Cardiac fibroblast (primary cell): ENCODE data around the gene CPOX.

Source experiments
- DNase-seq, 2 donors: peaks; one replicate each; pipeline versions ENCODE4 v3.0.0 to v3.0.0-alpha.2; 2010; ENCODE audit warnings: low read depth in 2 of 2
- H3K4me3 ChIP-seq, 2 donors: replicated peaks in 1 of 2; 1 replicate in 1 of 2; 2 replicates in 1 of 2; pipeline ENCODE4 v1.5.1; 2011; ENCODE audit warnings: low read depth in 2 of 2, low read length in 2 of 2, mild to moderate bottlenecking in 2 of 2, moderate library complexity in 1 of 2
- TF ChIP-seq, protein P1 (sequence below): IDR thresholded peaks from one replicate; pipeline ENCODE4 v1.5.1; 2011; ENCODE audit warnings: low read depth, mild to moderate bottlenecking, low read length, inconsistent platforms

The CPOX gene

DNA sequence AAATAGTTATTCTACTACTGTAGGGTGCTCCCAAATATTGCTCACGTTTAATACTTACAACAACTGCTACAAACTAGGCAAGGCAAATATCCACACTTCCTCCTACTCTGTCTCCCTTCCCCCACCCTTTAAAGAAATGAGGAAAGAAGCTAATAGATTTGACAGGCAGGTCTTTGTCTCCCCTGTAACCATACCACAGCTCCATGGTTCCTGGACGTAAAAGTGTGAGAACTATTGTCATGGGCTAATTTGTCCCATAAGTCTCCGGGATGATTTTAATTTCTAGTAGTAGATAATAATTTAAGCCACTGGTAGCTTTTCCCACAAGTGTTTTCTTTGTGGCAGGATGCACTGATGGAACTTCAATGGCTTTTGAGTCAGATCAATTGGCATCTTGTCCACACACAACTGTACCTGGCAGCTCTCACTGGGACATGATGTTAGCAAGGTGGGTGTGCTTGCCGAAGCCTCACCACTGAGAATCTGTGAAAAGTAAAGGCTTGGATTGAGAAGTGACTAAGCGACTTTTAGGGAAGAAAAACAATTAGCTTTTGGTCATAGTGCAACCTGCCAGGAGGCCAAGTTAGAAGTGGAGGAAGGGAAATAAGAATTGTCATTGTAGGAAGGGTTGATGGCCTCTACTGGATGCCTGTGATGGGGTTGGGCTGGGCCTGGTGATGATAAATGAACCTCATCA is 1.4 kb upstream of the CPOX start:
- no peak for DNase-seq

GRCh38 chr3:98592345-98592935 is 971 bp downstream of the CPOX start:
- TF ChIP-seq, protein P1, sequence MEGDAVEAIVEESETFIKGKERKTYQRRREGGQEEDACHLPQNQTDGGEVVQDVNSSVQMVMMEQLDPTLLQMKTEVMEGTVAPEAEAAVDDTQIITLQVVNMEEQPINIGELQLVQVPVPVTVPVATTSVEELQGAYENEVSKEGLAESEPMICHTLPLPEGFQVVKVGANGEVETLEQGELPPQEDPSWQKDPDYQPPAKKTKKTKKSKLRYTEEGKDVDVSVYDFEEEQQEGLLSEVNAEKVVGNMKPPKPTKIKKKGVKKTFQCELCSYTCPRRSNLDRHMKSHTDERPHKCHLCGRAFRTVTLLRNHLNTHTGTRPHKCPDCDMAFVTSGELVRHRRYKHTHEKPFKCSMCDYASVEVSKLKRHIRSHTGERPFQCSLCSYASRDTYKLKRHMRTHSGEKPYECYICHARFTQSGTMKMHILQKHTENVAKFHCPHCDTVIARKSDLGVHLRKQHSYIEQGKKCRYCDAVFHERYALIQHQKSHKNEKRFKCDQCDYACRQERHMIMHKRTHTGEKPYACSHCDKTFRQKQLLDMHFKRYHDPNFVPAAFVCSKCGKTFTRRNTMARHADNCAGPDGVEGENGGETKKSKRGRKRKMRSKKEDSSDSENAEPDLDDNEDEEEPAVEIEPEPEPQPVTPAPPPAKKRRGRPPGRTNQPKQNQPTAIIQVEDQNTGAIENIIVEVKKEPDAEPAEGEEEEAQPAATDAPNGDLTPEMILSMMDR: no peak
- DNase-seq: no peak
- peak overlapping the region; percentile 82 for H3K4me3 ChIP-seq

More for the DNA sequence above, 1.4 kb upstream of the CPOX start:
- H3K4me3 ChIP-seq: no peak overlapping the region
- TF ChIP-seq, protein P1: no peak

DNA sequence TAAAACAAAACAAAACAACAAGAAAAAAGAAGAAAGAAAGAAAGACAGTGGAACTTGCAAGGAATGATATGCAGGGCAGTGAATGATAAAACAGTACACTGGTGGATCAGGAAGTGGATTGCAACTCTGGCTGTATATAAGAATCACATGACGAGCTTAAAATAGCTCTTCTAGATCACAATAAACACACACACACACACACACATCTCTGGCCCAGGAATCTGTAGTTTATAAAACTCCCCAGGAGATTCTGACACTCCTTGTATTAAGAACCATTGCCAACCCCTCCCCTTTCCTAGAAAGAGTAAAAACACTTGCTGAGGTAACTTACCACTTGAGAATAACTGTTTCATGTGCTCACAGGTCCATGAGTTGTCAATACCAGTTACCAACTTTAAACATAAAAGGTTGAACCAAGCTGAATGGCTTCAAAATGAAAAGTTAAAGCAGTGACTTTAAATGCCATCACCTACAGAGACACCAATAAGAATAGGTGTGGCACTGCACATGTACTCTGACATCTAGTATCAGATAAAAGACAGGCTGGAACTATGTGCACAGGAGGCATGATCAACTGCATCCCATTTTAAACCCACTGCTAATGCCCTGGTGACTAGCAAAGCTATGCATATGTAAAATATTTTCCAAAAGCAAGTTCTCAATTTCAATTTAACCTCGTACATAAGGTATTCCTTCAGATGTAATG is 3.9 kb downstream of the CPOX start:
- TF ChIP-seq, protein P1: no peak
- no peak overlapping the region for H3K4me3 ChIP-seq
- DNase-seq: peak in 1 of 2 donors; percentile 50

DNA sequence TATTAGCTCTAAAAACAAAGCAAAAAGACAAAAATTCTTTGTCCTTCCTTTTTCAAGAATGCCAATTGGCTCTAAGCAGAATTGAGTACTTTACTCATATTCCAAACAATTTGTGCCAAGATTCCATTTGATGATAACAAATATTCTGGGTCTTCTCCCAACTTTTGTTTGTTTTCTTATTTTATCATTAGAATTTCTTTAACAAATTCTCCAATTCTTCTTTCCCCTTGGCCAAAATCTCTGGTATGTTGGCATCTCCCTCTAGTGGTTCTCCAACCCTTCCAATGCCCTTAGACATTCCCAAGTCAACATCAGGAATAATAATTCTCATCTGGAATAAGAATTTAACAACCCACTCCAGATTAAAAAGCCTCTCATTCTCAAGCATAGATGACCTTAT is 5.3 kb downstream of the CPOX start:
- TF ChIP-seq, protein P1: peak; percentile 49
- no peak overlapping the region for H3K4me3 ChIP-seq
- peak in 1 of 2 donors; percentile 30 for DNase-seq

GRCh38 chr3:98587654-98588053 is 5.8 kb downstream of the CPOX start:
- DNase-seq: no peak
- no peak overlapping the region for H3K4me3 ChIP-seq
- TF ChIP-seq, protein P1: no peak

DNA sequence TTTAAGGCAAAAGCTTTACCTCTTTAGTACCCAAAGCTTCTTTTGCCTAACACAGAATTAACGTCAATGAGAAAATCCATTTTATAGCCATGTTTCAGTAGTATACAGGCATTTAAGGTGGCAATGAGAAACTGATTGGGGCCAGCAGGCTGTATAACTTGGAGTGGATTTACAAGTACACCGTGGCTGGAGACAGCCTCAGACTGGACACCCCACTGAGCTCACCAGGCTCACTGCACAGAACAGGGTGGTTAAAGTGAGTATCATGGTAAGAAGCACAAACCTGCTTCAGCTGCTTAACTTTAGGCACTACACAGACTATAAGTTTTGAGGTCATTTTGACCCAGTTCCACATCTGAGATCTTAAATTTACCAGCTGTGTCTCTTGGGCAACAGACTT is 8.9 kb downstream of the CPOX start:
- no peak overlapping the region for H3K4me3 ChIP-seq
- no peak for DNase-seq
- TF ChIP-seq, protein P1: no peak
